ENCODE data around the gene IGLON5. TPM values are rescaled to one million over a fixed set of nuclear protein-coding genes. Genes with fewer than 3 reads are reported as not detected.

Gene IGLON5
- total RNA-seq, 1 donor from 2014 or later, result 3.7 TPM

Other genes with a start within 250 kb of the IGLON5 start
- not detected for gene KLK13, start 246.6 kb upstream of the IGLON5 start, total RNA-seq
- not detected for gene KLK14, start 228.8 kb upstream of the IGLON5 start, total RNA-seq
- gene CTU1, start 203.2 kb upstream of the IGLON5 start, total RNA-seq, result 10.0 TPM
- gene SIGLEC9, start 186.7 kb upstream of the IGLON5 start, total RNA-seq, result 19.0 TPM
- 8.1 TPM for gene SIGLEC7, start 169.3 kb upstream of the IGLON5 start, total RNA-seq
- gene CD33, start 86.6 kb upstream of the IGLON5 start, total RNA-seq, result 18.6 TPM
- not detected for gene SIGLECL1, start 60.6 kb upstream of the IGLON5 start, total RNA-seq
- 2.4 TPM for gene VSIG10L, start 30.5 kb downstream of the IGLON5 start, total RNA-seq
- gene ETFB, start 54.7 kb downstream of the IGLON5 start, total RNA-seq, result 194 TPM
- 4.4 TPM for gene CLDND2, start 57.4 kb downstream of the IGLON5 start, total RNA-seq
- gene NKG7, start 61.0 kb downstream of the IGLON5 start, total RNA-seq, result 3.7 TPM
- not detected for gene LIM2, start 76.3 kb downstream of the IGLON5 start, total RNA-seq
- not detected for gene C19orf84, start 78.9 kb downstream of the IGLON5 start, total RNA-seq
- gene SIGLEC10, start 106.0 kb downstream of the IGLON5 start, total RNA-seq, result 5.2 TPM
- 0.39 TPM for gene SIGLEC8, start 146.8 kb downstream of the IGLON5 start, total RNA-seq
- not detected for gene CEACAM18, start 166.9 kb downstream of the IGLON5 start, total RNA-seq
- gene SIGLEC12, start 190.2 kb downstream of the IGLON5 start, total RNA-seq, result 1.9 TPM
- 0.58 TPM for gene SIGLEC6, start 220.0 kb downstream of the IGLON5 start, total RNA-seq